Heart left ventricle (tissue), 16 donors: ENCODE results near the gene ICAM2. TPM values are rescaled to one million over a fixed set of nuclear protein-coding genes. Genes with fewer than 3 reads are reported as not detected.
"Not testable (repeated sequence)": the region's sequence is repeated elsewhere in the genome, so short reads cannot be mapped to it uniquely, and the experiment has no call there.

Source experiments
- ATAC-seq, 4 donors: fragments of 200-7000 bp; cut with Tn5 transposase; one replicate each; pipeline ENCODE4 v1.9.1; 2020 to 2022; ENCODE audit warnings: moderate library complexity in 4 of 4, mild to moderate bottlenecking in 3 of 4, moderate number of reproducible peaks in 1 of 4
- DNase-seq, 5 donors: peaks; one replicate each; pipeline ENCODE4 v3.0.0-alpha.2; 2020
- H3K27ac ChIP-seq, 12 donors: fragments of 200-600 bp; sonication (generic) in 4 of 12; one replicate each; pipeline versions ENCODE4 v1.5.0 to v1.8.0; 2016 to 2022; ENCODE audit warnings: mild to moderate bottlenecking in 2 of 12
- H3K27me3 ChIP-seq, 9 donors: fragments of 200-600 bp; sonication (generic) in 2 of 9; one replicate each; pipeline versions ENCODE4 v1.5.1 to v1.8.0; 2016 to 2022; ENCODE audit warnings: mild to moderate bottlenecking in 3 of 9
- H3K36me3 ChIP-seq, 9 donors: fragments of 200-600 bp; sonication (generic) in 2 of 9; one replicate each; pipeline versions ENCODE4 v1.5.0 to v1.8.0; 2018 to 2022; ENCODE audit warnings: mild to moderate bottlenecking in 2 of 9
- H3K4me1 ChIP-seq, 12 donors: fragments of 200-600 bp; sonication (generic) in 4 of 12; one replicate each; pipeline versions ENCODE4 v1.5.0 to v1.8.0; 2016 to 2022; ENCODE audit warnings: mild to moderate bottlenecking in 3 of 12
- H3K4me3 ChIP-seq, 12 donors: fragments of 200-600 bp; sonication (generic) in 4 of 12; one replicate each; pipeline versions ENCODE4 v1.5.0 to v1.8.0; 2017 to 2022; ENCODE audit warnings: mild to moderate bottlenecking in 9 of 12, moderate library complexity in 4 of 12
- H3K9me3 ChIP-seq, 12 donors: fragments of 200-600 bp; sonication (generic) in 4 of 12; one replicate each; pipeline versions ENCODE4 v1.5.0 to v1.8.0; 2016 to 2022; ENCODE audit warnings: mild to moderate bottlenecking in 1 of 12
- CTCF ChIP-seq, 12 donors: fragments of 200-600 bp; sonication (generic) in 4 of 12; IDR thresholded peaks; one replicate each; pipeline versions ENCODE4 v1.5.0 to v1.8.0; 2018 to 2022; ENCODE audit warnings: antibody characterized with exemption in 12 of 12, mild to moderate bottlenecking in 5 of 12
- POLR2A ChIP-seq, 2 donors: fragments of 450-650 bp; IDR thresholded peaks; one replicate each; pipeline ENCODE4 v1.6.1; 2017; ENCODE audit warnings: antibody characterized with exemption in 2 of 2, mild to moderate bottlenecking in 2 of 2, moderate library complexity in 2 of 2
- WGBS, 4 donors: extraction: QIAGEN DNeasy Blood & Tissue Kit in 2 of 4; methylation state at CpG; one replicate each; pipeline versions ENCODE4 v1.1.5 to v1.1.7; 2013 to 2018; 5-methylcytosine and 5-hydroxymethylcytosine counted together
- intact Hi-C, 10 donors: fragments of 100-400 bp; cut with DNase I; formaldehyde crosslinking; loops; one replicate each; pipeline versions ENCODE4 v1.11.1 to v1.14.2; 2022
- polyA plus RNA-seq, 2 donors: library from polyadenylated mRNA; stranded (reverse); fragments of 200-250 nt; gene quantifications; one replicate each; pipeline ENCODE4 v1.2.3, GENCODE V29; 2013
- total RNA-seq, 9 donors: library from RNA; depleted of rRNA in 2 of 9; stranded (reverse); fragments of >200 nt in 2 of 9; fragmentation: NEBNext Ultra II Directional in 3 of 9; extraction: Animal tissue kit (Norgen Biotek cat#: 25700) in 3 of 9; gene quantifications; one replicate each; pipeline versions ENCODE4 v1.1.0 to v1.2.4, GENCODE V29; 2016 to 2023
- donor health status: ischemic (EF 13 %, LVEDD 7.1; RV severe dilation, severe dysfunction).
- donor health status: healthy with polysubstance abuse.
- donor health status: DM: no; HTN: yes; CAD: no.
- donor health status: DM: no; HTN: no; CAD: no.
- donor health status: ischemic (EF 25% LVEDD 6.9; RV normal size, moderate dysfunction).
- donor health status: ischemic (EF 25% LVEDD 5.7; RV mildly dilated, moderate dysfunction).
- donor health status: healthy.
- donor health status: DM: yes; HTN: yes; CAD: no.
- donor health status: ischemic (EF 35%, LVEDD 5.7; RV mildly dilated, moderate dysfunction).
- donor health status: nonischemic (EF 11% LVEDD 7.7; RV severe dilation, severe dysfunction).
- donor health status: DM: yes; HTN: yes; CAD: no.
- donor health status: PGD.
- donor health status: ischemic (EF 29% LVEDD 5.4; RV normal size, mild dysfunction).
- donor health status: nonischemic (EF 23%, LVEDD 6.1; RV moderate dilation, normal function).

Gene ICAM2
- total and polyA plus RNA-seq, 11 donors, result 24.4 to 262 (median 43.1) TPM

GRCh38 chr17:64024215-64024654 lies 3.8 kb upstream of the ICAM2 start:
- H3K9me3 ChIP-seq, result no peaks in the 10 kb centered on the region
- intact Hi-C loops, result loop anchor here in 4 of 10 donors (2.0 to 10.0 kb wide), 3 partner anchors 105 to 259 kb away; partner anchors contain the start of gene GH1 (in 3 of the 4)
- no peaks in the 10 kb centered on the region for H3K27me3 ChIP-seq
- H3K4me1 ChIP-seq, result peaks cover 0 to 44% (median 8%) of the 10 kb centered on the region in 12 donors
- WGBS, 4 donors, result 77 to 78% (median 78%) methylated on average over 8 of the region's 8 CpGs
- H3K36me3 ChIP-seq, result no peaks in the 10 kb centered on the region
- ATAC-seq (peak in 1 of 4 donors; percentile 13), DNase-seq (peak in 1 of 5 donors; percentile 14)
- H3K27ac ChIP-seq, result peak overlapping the region in 8 of 12 donors; percentile 38 to 93 (median 57)
- TF ChIP-seq POLR2A (IDR thresholded peaks at IDR 0.05), result no peak
- TF ChIP-seq CTCF (IDR thresholded peaks at IDR 0.05), result no peak
- no peak overlapping the region for H3K4me3 ChIP-seq

GRCh38 chr17:64022611-64023063 lies 2.2 kb upstream of the ICAM2 start:
- DNase-seq (no peak), ATAC-seq (no peak)
- peak overlapping the region in 6 of 12 donors; percentile 12 to 93 (median 56) for H3K27ac ChIP-seq
- H3K27me3 ChIP-seq, result no peaks in the 10 kb centered on the region
- no peaks in the 10 kb centered on the region for H3K9me3 ChIP-seq
- no peaks in the 10 kb centered on the region for H3K36me3 ChIP-seq
- intact Hi-C loops, result loop anchor here in 1 of 10 donors (10.0 kb wide), 1 partner anchor 252 kb away; no protein-coding TSS in a partner anchor
- 85 to 90% (median 88%) methylated on average over 5 of the region's 5 CpGs for WGBS, 4 donors
- TF ChIP-seq POLR2A (IDR thresholded peaks at IDR 0.05) (no peak), CTCF (IDR thresholded peaks at IDR 0.05) (no peak)
- peaks cover 0 to 60% (median 8%) of the 10 kb centered on the region in 12 donors for H3K4me1 ChIP-seq
- H3K4me3 ChIP-seq, result no peak overlapping the region

- DNase-seq, H3K36me3 ChIP-seq, H3K27me3 ChIP-seq, H3K9me3 ChIP-seq, intact Hi-C loops, ATAC-seq: not testable (repeated sequence)
- Histone ChIP-seq H3K4me1 (peaks cover 0 to 72% (median 15%) of the 10 kb centered on the region in 12 donors), H3K4me3 (peak overlapping the region in 11 of 12 donors; percentile 41 to 71 (median 58)), H3K27ac (peak overlapping the region; percentile 68 to 96 (median 86))
- WGBS, 4 donors, result 70 to 81% (median 75%) methylated on average over 9 of the region's 9 CpGs
Measured at GRCh38 chr17:64019551-64019961, 877 bp downstream of the ICAM2 start.

GRCh38 chr17:64017381-64017980 lies 3.0 kb downstream of the ICAM2 start:
- H3K4me1 ChIP-seq, result peaks cover 0 to 70% (median 15%) of the 10 kb centered on the region in 12 donors
- no peaks in the 10 kb centered on the region for H3K9me3 ChIP-seq
- WGBS, 4 donors, result 79 to 81% (median 79%) methylated on average over 2 of the region's 2 CpGs
- ATAC-seq, result no peak
- peak overlapping the region in 7 of 12 donors; percentile 3 to 69 (median 48) for H3K4me3 ChIP-seq
- intact Hi-C loops, result no loop called here
- DNase-seq, result no peak
- no peaks in the 10 kb centered on the region for H3K36me3 ChIP-seq
- H3K27ac ChIP-seq, result peak overlapping the region in 9 of 12 donors; percentile 35 to 94 (median 86)
- H3K27me3 ChIP-seq, result no peaks in the 10 kb centered on the region
- TF ChIP-seq POLR2A (IDR thresholded peaks at IDR 0.05) (no peak), CTCF (IDR thresholded peaks at IDR 0.05) (peak in 7 of 12 donors; percentile 12 to 40 (median 23))
